Karpas-422 (cell line): ENCODE data around the gene SIL1. TPM values are rescaled to one million over a fixed set of nuclear protein-coding genes. Genes with fewer than 3 reads are reported as not detected.

Source experiments
- DNase-seq: peaks from one replicate; pipeline ENCODE4 v3.0.0-alpha.2; 2015
- H2AFZ ChIP-seq: fragments of 200-600 bp; sonication (generic); 2 replicates; pipeline ENCODE4 v1.6.1; 2014; ENCODE audit warnings: antibody characterized with exemption, low read length, mixed read lengths
- H3K27ac ChIP-seq: fragments of 200-600 bp; sonication (generic); 2 replicates; pipeline ENCODE4 v1.5.1; 2014; ENCODE audit warnings: mild to moderate bottlenecking, low read length, moderate library complexity
- H3K27me3 ChIP-seq: fragments of 200-600 bp; sonication (generic); 2 replicates; pipeline ENCODE4 v1.6.1; 2014; ENCODE audit warnings: low read length, mixed read lengths
- H3K36me3 ChIP-seq: fragments of 200-600 bp; sonication (generic); 2 replicates; pipeline ENCODE4 v1.6.1; 2014; ENCODE audit warnings: low read length, mixed read lengths; ENCODE audit not compliant: insufficient read depth
- H3K4me1 ChIP-seq: fragments of 200-600 bp; sonication (generic); 2 replicates; pipeline ENCODE4 v1.6.1; 2014; ENCODE audit warnings: mild to moderate bottlenecking, low read length, mixed read lengths
- H3K4me2 ChIP-seq: fragments of 200-600 bp; sonication (generic); 2 replicates; pipeline ENCODE4 v1.6.1; 2014; ENCODE audit warnings: low read length, low read depth, mild to moderate bottlenecking; ENCODE audit not compliant: poor library complexity, severe bottlenecking
- H3K4me3 ChIP-seq: fragments of 200-600 bp; sonication (generic); 2 replicates; pipeline ENCODE4 v1.5.1; 2014; ENCODE audit warnings: mild to moderate bottlenecking, antibody characterized with exemption, low read length, mixed read lengths
- H3K79me2 ChIP-seq: fragments of 200-600 bp; sonication (generic); 2 replicates; pipeline ENCODE4 v1.6.1; 2014; ENCODE audit warnings: mild to moderate bottlenecking, low read length, mixed read lengths
- H3K9ac ChIP-seq: fragments of 200-600 bp; sonication (generic); 2 replicates; pipeline ENCODE4 v1.6.0; 2014; ENCODE audit warnings: low read length
- H3K9me2 ChIP-seq: fragments of 200-600 bp; sonication (generic), shearing (Covaris generic); replicated peaks from 2 replicates; pipeline ENCODE4 v1.6.0; 2014; ENCODE audit warnings: mild to moderate bottlenecking, low read length, moderate library complexity; ENCODE audit not compliant: insufficient read depth
- H3K9me3 ChIP-seq: fragments of 300-700, 200-600 bp; sonication (generic); 2 replicates; pipeline ENCODE4 v1.6.1; 2014; ENCODE audit warnings: low read length, mixed read lengths
- H4K20me1 ChIP-seq: fragments of 200-600 bp; sonication (generic); 2 replicates; pipeline ENCODE4 v1.6.1; 2014; ENCODE audit warnings: mild to moderate bottlenecking, antibody characterized with exemption, low read length, low read depth; ENCODE audit not compliant: insufficient read depth
- total RNA-seq: library from RNA; depleted of rRNA; stranded (reverse); fragments of >200 nt; shearing (Covaris generic); gene quantifications from 2 replicates; pipeline ENCODE4 v1.2.3, GENCODE V29; 2014; ENCODE audit warnings: low replicate concordance

The SIL1 gene
- total RNA-seq, 1 experiment from 2014 or later, result 10.7 TPM

- Histone ChIP-seq H3K4me3 (no peak overlapping the region), H2AFZ (no peak overlapping the region), H3K36me3 (no peaks in the 10 kb centered on the region), H3K9me2 (no peaks in the 10 kb centered on the region), H3K27me3 (no peaks in the 10 kb centered on the region), H3K4me2 (no peak overlapping the region), H3K4me1 (peaks cover 4% of the 10 kb centered on the region; the same call in 1 of the 2 replicates), H3K27ac (no peak overlapping the region), H4K20me1 (peaks cover 18% of the 10 kb centered on the region), H3K79me2 (no peaks in the 10 kb centered on the region), H3K9me3 (no peaks in the 10 kb centered on the region), H3K9ac (no peak overlapping the region)
- DNase-seq, result no peak
Measured at GRCh38 chr5:139131465-139131864, 66.7 kb downstream of the SIL1 start.

- no peak overlapping the region for H3K27ac ChIP-seq
- H3K4me3 ChIP-seq, result no peak overlapping the region
- H2AFZ ChIP-seq, result no peak overlapping the region
- no peaks in the 10 kb centered on the region for H3K9me2 ChIP-seq
- H3K27me3 ChIP-seq, result no peaks in the 10 kb centered on the region
- no peak overlapping the region for H3K4me2 ChIP-seq
- H4K20me1 ChIP-seq, result peaks cover 18% of the 10 kb centered on the region
- no peaks in the 10 kb centered on the region for H3K9me3 ChIP-seq
- no peaks in the 10 kb centered on the region for H3K79me2 ChIP-seq
- no peak for DNase-seq
- no peak overlapping the region for H3K9ac ChIP-seq
- no peaks in the 10 kb centered on the region for H3K36me3 ChIP-seq
- H3K4me1 ChIP-seq, result peaks cover 4% of the 10 kb centered on the region; the same call in 1 of the 2 replicates
Measured at GRCh38 chr5:139131062-139131461, 67.1 kb downstream of the SIL1 start.

- no peak overlapping the region for H3K4me2 ChIP-seq
- H3K27me3 ChIP-seq, result no peaks in the 10 kb centered on the region
- H3K27ac ChIP-seq, result no peak overlapping the region
- peak; percentile 45 for DNase-seq
- H3K9me2 ChIP-seq, result no peaks in the 10 kb centered on the region
- no peaks in the 10 kb centered on the region for H3K9me3 ChIP-seq
- H3K36me3 ChIP-seq, result no peaks in the 10 kb centered on the region
- no peak overlapping the region for H2AFZ ChIP-seq
- no peaks in the 10 kb centered on the region for H3K79me2 ChIP-seq
- peaks cover 18% of the 10 kb centered on the region for H4K20me1 ChIP-seq
- peaks cover 4% of the 10 kb centered on the region; the same call in 1 of the 2 replicates for H3K4me1 ChIP-seq
- H3K9ac ChIP-seq, result no peak overlapping the region
- H3K4me3 ChIP-seq, result no peak overlapping the region
Measured at GRCh38 chr5:139130214-139130613, 68.0 kb downstream of the SIL1 start.

GRCh38 chr5:139126711-139127111, 71.5 kb downstream of the SIL1 start:
- Histone ChIP-seq H2AFZ (no peak overlapping the region), H3K79me2 (no peaks in the 10 kb centered on the region), H3K9ac (no peak overlapping the region), H3K4me2 (no peak overlapping the region), H3K9me3 (no peaks in the 10 kb centered on the region), H3K4me3 (no peak overlapping the region), H4K20me1 (peaks cover 16% of the 10 kb centered on the region), H3K27me3 (no peaks in the 10 kb centered on the region), H3K36me3 (no peaks in the 10 kb centered on the region), H3K4me1 (peaks cover 4% of the 10 kb centered on the region; the same call in 1 of the 2 replicates), H3K9me2 (no peaks in the 10 kb centered on the region), H3K27ac (no peak overlapping the region)
- no peak for DNase-seq

- H3K9ac ChIP-seq, result no peak overlapping the region
- no peaks in the 10 kb centered on the region for H3K36me3 ChIP-seq
- no peak overlapping the region for H3K4me3 ChIP-seq
- no peaks in the 10 kb centered on the region for H3K9me3 ChIP-seq
- H3K4me1 ChIP-seq, result peaks cover 4% of the 10 kb centered on the region; the same call in 1 of the 2 replicates
- no peaks in the 10 kb centered on the region for H3K79me2 ChIP-seq
- no peak overlapping the region for H3K27ac ChIP-seq
- DNase-seq, result no peak
- H3K27me3 ChIP-seq, result no peaks in the 10 kb centered on the region
- H2AFZ ChIP-seq, result no peak overlapping the region
- no peak overlapping the region for H3K4me2 ChIP-seq
- no peaks in the 10 kb centered on the region for H3K9me2 ChIP-seq
- H4K20me1 ChIP-seq, result peaks cover 12% of the 10 kb centered on the region
Measured at GRCh38 chr5:139125991-139126390, 72.2 kb downstream of the SIL1 start.

GRCh38 chr5:139124774-139125520, 73.2 kb downstream of the SIL1 start:
- Histone ChIP-seq H3K9me3 (no peaks in the 10 kb centered on the region), H3K4me3 (no peak overlapping the region), H3K9ac (no peak overlapping the region), H4K20me1 (peaks cover 6% of the 10 kb centered on the region; the same call in 1 of the 2 replicates), H3K4me1 (no peaks in the 10 kb centered on the region), H2AFZ (no peak overlapping the region), H3K36me3 (no peaks in the 10 kb centered on the region), H3K27me3 (no peaks in the 10 kb centered on the region), H3K27ac (no peak overlapping the region), H3K9me2 (no peaks in the 10 kb centered on the region), H3K4me2 (no peak overlapping the region), H3K79me2 (no peaks in the 10 kb centered on the region)
- no peak for DNase-seq

- no peaks in the 10 kb centered on the region for H3K27me3 ChIP-seq
- no peaks in the 10 kb centered on the region for H3K9me2 ChIP-seq
- no peak overlapping the region for H2AFZ ChIP-seq
- no peak for DNase-seq
- no peaks in the 10 kb centered on the region for H3K9me3 ChIP-seq
- no peak overlapping the region for H3K9ac ChIP-seq
- H3K4me3 ChIP-seq, result no peak overlapping the region
- no peaks in the 10 kb centered on the region for H3K4me1 ChIP-seq
- H3K4me2 ChIP-seq, result no peak overlapping the region
- no peaks in the 10 kb centered on the region for H3K79me2 ChIP-seq
- H3K27ac ChIP-seq, result no peak overlapping the region
- no peaks in the 10 kb centered on the region for H3K36me3 ChIP-seq
- H4K20me1 ChIP-seq, result no peaks in the 10 kb centered on the region
Measured at GRCh38 chr5:139121120-139121519, 77.0 kb downstream of the SIL1 start.

- H3K36me3 ChIP-seq, result no peaks in the 10 kb centered on the region
- H3K79me2 ChIP-seq, result no peaks in the 10 kb centered on the region
- H2AFZ ChIP-seq, result no peak overlapping the region
- no peaks in the 10 kb centered on the region for H3K27me3 ChIP-seq
- no peaks in the 10 kb centered on the region for H3K9me3 ChIP-seq
- DNase-seq, result no peak
- no peak overlapping the region for H3K4me3 ChIP-seq
- H3K4me2 ChIP-seq, result no peak overlapping the region
- no peak overlapping the region for H3K9ac ChIP-seq
- H3K27ac ChIP-seq, result no peak overlapping the region
- H3K9me2 ChIP-seq, result no peaks in the 10 kb centered on the region
- no peaks in the 10 kb centered on the region for H4K20me1 ChIP-seq
- H3K4me1 ChIP-seq, result no peaks in the 10 kb centered on the region
Measured at GRCh38 chr5:139120521-139120920, 77.6 kb downstream of the SIL1 start.
